ENCODE results near the gene PAK3. TPM values are rescaled to one million over a fixed set of nuclear protein-coding genes. Genes with fewer than 3 reads are reported as not detected.

The PAK3 gene
- total RNA-seq, 1 donor from 2014 or later, result 0.30 TPM

DNA sequence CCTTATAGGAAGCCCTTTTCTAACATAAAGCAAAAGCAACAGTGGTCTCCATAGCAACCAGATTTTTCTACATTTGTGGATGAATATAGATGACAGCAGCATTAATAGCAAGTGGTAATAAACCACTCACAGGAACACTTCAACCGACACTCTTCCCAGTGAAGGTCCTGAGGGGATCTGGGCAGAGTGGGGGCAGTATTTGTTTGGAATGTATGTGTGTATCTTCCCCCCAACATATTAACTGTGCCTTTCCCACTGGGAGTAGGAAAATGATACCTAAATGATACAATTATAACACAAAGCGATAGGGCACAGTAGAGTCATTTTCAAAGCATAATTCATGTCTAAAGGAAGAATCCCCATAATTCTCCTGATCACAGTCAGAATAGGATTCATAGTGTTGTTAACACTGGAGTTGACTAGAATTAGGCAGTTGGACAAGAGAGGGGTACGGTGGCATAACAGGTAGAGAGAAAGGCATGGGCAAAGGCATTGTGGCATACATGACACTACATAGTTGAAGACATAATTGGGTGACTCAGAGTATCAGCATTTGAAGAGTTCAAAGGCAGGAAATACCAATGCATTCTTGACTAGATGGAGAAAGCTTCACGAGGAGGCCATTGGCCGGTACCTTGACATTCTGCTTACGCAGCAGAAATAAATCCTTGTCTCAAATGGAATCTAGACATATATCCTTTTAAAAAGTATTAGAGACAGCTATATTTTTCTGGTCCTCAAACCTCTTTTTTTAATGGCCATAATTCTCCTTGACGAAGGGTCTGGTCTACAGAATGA lies 159.1 kb downstream of the PAK3 start:
- H3K27ac Mint-ChIP-seq, result no peak overlapping the region
- H3K4me1 Mint-ChIP-seq, result no peaks in the 10 kb centered on the region
- no peaks in the 10 kb centered on the region for H3K27me3 Mint-ChIP-seq
- DNase-seq, result no peak
- no peak overlapping the region for H3K4me3 Mint-ChIP-seq
- intact Hi-C loops (cut with micrococcal nuclease), result no loop called here
- no peaks in the 10 kb centered on the region for H3K9me3 Mint-ChIP-seq
- H3K36me3 Mint-ChIP-seq (ENCODE audit: low read depth), result no peaks in the 10 kb centered on the region

DNA sequence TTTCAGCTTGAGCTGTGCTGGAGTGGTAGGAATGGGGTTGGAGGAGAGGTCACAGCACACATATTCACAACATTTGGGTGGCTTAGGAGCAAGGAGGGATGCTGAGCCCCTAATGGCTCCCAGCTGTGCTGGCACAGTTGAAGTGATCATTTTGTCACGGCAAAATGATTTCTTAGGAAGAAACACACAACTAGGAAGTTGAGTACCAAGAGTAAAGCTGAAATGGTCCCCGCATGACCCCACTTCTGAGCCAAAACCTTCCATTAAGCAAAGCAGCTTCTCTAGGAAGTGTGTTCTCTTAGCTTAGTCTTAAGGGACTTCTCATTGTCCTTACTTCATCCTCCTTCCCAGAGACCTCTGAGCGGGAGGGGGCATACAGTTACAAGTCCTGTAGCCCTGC lies 161.7 kb downstream of the PAK3 start:
- no peak for DNase-seq
- no peaks in the 10 kb centered on the region for H3K4me1 Mint-ChIP-seq
- intact Hi-C loops (cut with micrococcal nuclease), result no loop called here
- no peaks in the 10 kb centered on the region for H3K27me3 Mint-ChIP-seq
- no peak overlapping the region for H3K4me3 Mint-ChIP-seq
- H3K36me3 Mint-ChIP-seq (ENCODE audit: low read depth), result no peaks in the 10 kb centered on the region
- H3K27ac Mint-ChIP-seq, result no peak overlapping the region
- H3K9me3 Mint-ChIP-seq, result no peaks in the 10 kb centered on the region

DNA sequence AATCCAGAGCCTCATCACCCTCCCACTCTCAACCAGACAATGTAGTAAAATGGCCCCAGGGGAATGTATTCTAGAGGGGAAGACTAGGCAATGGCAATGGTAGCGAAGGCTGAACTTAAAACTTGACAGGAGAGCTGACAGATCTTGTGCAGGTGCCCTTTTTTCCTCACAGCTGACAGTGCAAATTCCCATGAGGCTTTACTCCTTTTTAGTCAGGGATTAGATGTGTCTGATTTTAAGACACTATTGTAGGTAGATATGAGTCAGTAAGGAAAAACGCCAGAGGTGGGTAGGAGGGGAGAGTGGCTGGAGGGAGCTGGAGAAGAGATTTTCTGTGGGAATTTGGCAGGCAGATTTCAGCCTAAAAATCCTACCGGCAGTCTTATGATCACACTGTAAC lies 163.6 kb downstream of the PAK3 start:
- Mint-ChIP-seq H3K27ac (no peak overlapping the region), H3K4me1 (no peaks in the 10 kb centered on the region), H3K36me3 (ENCODE audit: low read depth) (no peaks in the 10 kb centered on the region), H3K4me3 (no peak overlapping the region), H3K9me3 (no peaks in the 10 kb centered on the region), H3K27me3 (no peaks in the 10 kb centered on the region)
- no peak for DNase-seq
- intact Hi-C loops (cut with micrococcal nuclease), result no loop called here

DNA sequence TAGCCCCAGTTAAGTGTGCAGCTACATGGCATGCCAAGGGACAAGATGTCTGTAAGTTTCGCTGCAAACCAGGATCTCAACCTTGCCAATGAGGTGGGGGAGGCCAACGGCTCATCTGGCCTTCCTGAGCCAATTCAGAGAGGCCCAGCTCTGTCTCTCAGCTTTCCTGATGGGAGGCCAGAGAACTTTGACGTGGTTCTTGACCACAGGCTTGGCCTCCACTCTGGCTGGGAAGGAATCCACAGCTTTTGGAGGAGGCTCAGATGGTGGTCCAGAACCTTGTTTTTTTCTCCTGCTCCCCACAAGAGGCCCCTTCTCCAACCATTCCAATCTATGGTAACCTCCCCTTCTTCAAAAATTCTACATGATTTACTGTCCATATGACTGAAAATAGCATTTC lies 164.5 kb downstream of the PAK3 start:
- intact Hi-C loops (cut with micrococcal nuclease), result no loop called here
- no peaks in the 10 kb centered on the region for H3K9me3 Mint-ChIP-seq
- no peaks in the 10 kb centered on the region for H3K4me1 Mint-ChIP-seq
- no peak overlapping the region for H3K4me3 Mint-ChIP-seq
- H3K27me3 Mint-ChIP-seq, result no peaks in the 10 kb centered on the region
- DNase-seq, result no peak
- no peak overlapping the region for H3K27ac Mint-ChIP-seq
- no peaks in the 10 kb centered on the region for H3K36me3 Mint-ChIP-seq (ENCODE audit: low read depth)

DNA sequence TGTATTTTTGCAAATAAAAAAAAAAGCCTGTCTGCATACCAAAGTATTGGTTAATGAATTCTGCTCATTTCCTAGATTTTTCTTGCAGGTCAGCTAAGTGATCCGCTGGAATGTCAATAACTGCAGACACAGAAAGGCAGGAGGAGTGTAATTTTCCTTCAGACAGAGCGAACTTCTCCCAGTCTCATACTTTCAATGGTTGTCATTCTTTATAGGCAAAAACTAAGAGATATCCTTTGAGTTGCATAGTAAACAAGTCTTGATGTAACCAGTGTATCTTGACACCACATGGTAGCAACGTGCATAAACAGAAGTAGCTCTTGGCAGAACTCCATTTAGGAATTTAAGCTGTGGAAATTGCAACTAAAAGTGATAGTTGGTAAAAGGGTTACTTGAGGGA lies 166.1 kb downstream of the PAK3 start:
- Mint-ChIP-seq H3K27me3 (no peaks in the 10 kb centered on the region), H3K4me3 (no peak overlapping the region), H3K4me1 (no peaks in the 10 kb centered on the region), H3K9me3 (no peaks in the 10 kb centered on the region), H3K27ac (no peak overlapping the region), H3K36me3 (ENCODE audit: low read depth) (no peaks in the 10 kb centered on the region)
- DNase-seq, result no peak
- intact Hi-C loops (cut with micrococcal nuclease), result no loop called here

DNA sequence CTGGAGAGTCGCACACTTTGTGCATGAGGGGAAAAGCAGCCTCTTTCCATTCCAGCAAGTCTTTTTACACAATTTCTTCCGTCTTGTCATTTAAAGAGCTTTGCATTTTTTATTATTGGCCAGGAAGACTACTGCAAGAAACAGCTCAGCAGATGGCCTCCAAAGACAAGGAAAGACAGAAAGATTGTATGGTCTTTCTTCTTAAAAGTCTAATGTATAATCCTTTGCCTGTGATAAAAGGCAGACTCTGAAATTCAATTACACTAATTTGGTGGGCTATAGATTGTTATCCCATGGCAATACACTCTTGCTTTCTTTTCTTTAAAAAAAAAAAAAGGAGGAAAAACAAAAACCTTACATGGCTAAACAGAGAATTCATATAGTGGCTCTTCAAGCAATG lies 168.4 kb downstream of the PAK3 start:
- Mint-ChIP-seq H3K27me3 (no peaks in the 10 kb centered on the region), H3K9me3 (no peaks in the 10 kb centered on the region), H3K36me3 (ENCODE audit: low read depth) (no peaks in the 10 kb centered on the region), H3K4me3 (no peak overlapping the region), H3K27ac (no peak overlapping the region), H3K4me1 (no peaks in the 10 kb centered on the region)
- DNase-seq, result no peak
- intact Hi-C loops (cut with micrococcal nuclease), result no loop called here

DNA sequence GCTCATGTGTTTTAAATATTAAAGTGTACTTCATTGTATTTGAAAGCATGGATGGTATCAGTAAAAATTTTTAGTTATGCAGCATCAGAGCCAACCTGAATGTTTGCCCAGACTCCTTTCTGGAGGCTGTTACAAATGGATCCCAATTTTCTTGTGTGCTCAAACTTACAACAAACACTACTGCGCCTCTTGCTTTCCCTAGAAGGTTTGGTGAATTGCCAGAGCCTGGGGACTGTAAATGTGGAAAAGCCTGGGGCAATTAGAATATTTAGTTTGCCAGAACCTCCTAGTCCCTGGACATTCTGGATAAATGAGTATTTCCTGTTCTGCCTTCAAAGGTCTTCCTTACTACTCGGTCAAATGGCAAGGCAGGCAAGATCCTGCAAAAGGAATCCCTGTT lies 169.5 kb downstream of the PAK3 start:
- no peaks in the 10 kb centered on the region for H3K27me3 Mint-ChIP-seq
- no peak overlapping the region for H3K27ac Mint-ChIP-seq
- no peak overlapping the region for H3K4me3 Mint-ChIP-seq
- H3K36me3 Mint-ChIP-seq (ENCODE audit: low read depth), result no peaks in the 10 kb centered on the region
- no peak for DNase-seq
- no peaks in the 10 kb centered on the region for H3K4me1 Mint-ChIP-seq
- intact Hi-C loops (cut with micrococcal nuclease), result no loop called here
- H3K9me3 Mint-ChIP-seq, result no peaks in the 10 kb centered on the region

DNA sequence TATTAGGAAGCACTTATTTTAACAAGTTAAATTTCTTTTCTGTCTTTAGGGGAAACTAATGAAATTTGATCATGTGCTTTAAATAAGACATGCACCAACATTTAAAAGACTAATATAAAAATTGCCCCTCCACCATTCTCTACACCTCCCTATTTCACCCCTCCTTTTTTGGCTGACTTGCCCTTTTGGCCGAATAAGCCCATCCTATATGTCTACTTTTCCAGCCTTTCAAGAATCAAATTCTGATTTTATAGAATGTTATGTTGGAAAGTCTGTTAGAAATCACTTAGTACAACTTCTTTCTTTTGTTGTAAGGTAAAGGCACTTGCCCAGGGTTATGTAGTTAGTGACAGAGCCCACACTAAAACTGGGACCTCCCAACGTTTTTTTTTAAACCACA lies 172.5 kb downstream of the PAK3 start:
- intact Hi-C loops (cut with micrococcal nuclease), result no loop called here

DNA sequence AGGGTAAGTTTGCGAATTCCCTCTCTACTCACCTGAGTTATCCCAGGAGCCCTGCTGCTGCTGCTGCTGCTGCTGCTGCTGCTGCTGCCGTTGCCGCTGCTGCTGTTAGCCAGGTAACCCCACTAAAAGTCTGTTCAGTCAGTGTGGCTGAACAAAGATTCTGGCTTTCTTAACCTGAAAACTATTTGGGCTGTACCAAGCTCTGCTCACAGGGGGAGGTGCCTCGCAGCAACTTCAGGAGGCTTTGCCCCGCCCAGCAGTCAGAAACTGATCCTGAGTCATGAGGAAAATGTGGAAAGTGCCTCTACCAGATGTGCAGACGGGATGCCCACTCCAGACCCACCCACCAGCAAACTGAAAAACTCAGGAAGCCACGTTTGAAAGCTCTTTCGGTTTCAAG lies 174.3 kb downstream of the PAK3 start, which contains the start of gene CAPN6:
CAPN6 (minus strand) TSS at position 145 of the 400 bp plus-strand sequence. CDS start 6,547 bp downstream, outside the sequence.
- intact Hi-C loops (cut with micrococcal nuclease), result no loop called here
- H3K36me3 Mint-ChIP-seq (ENCODE audit: low read depth), result no peaks in the 10 kb centered on the region

More for the DNA sequence above, 172.5 kb downstream of the PAK3 start:
- no peak for DNase-seq
- no peak overlapping the region for H3K27ac Mint-ChIP-seq
- no peak overlapping the region for H3K4me3 Mint-ChIP-seq
- no peaks in the 10 kb centered on the region for H3K4me1 Mint-ChIP-seq
- no peaks in the 10 kb centered on the region for H3K36me3 Mint-ChIP-seq (ENCODE audit: low read depth)
- no peaks in the 10 kb centered on the region for H3K9me3 Mint-ChIP-seq
- H3K27me3 Mint-ChIP-seq, result no peaks in the 10 kb centered on the region

More for the DNA sequence above, 174.3 kb downstream of the PAK3 start, which contains the start of gene CAPN6:
- H3K27me3 Mint-ChIP-seq, result no peaks in the 10 kb centered on the region
- no peak within 1 kb of the TSS for H3K4me3 Mint-ChIP-seq
- H3K27ac Mint-ChIP-seq, result no peak within 1 kb of the TSS
- H3K9me3 Mint-ChIP-seq, result no peaks in the 10 kb centered on the region
- no peaks in the 10 kb centered on the region for H3K4me1 Mint-ChIP-seq
- no peak for DNase-seq

Other genes starting within 250 kb of the PAK3 start
- not detected in 2 replicates for gene CAPN6, start 174.3 kb downstream of the PAK3 start, total RNA-seq

All from activated CD4-positive, alpha-beta T cell treated with anti-CD3 and anti-CD28 coated beads, Interleukin-2, amount 10 ng/mL, durations not matched to agents 24 days and 14 days (primary cell).